WTC11 (cell line): ENCODE measurements around the gene CDX2.

Experiments used
- CBFB ChIP-seq: sonication (generic); formaldehyde crosslinking; IDR thresholded peaks from 2 replicates; pipeline ENCODE4 v1.8.1; 2022; ENCODE audit warnings: mild to moderate bottlenecking, low read depth, missing genetic modification reagents
- NFYB ChIP-seq: sonication (generic); formaldehyde crosslinking; conservative IDR thresholded peaks from 2 replicates; pipeline ENCODE4 v1.8.0; 2022; ENCODE audit warnings: low read depth, missing genetic modification reagents
- SMAD4 ChIP-seq: sonication (generic); formaldehyde crosslinking; IDR thresholded peaks from 2 replicates; pipeline ENCODE4 v1.8.0; 2022; ENCODE audit warnings: mild to moderate bottlenecking, missing genetic modification reagents
- TEAD1 ChIP-seq: sonication (generic); formaldehyde crosslinking; IDR thresholded peaks from 2 replicates; pipeline ENCODE4 v1.8.0; 2022; ENCODE audit warnings: mild to moderate bottlenecking, missing genetic modification reagents
- TF ChIP-seq, protein P1 (sequence below): fragments of 200-600 bp; IDR thresholded peaks from 2 replicates; pipeline ENCODE4 v1.8.0; 2022; ENCODE audit warnings: antibody characterized with exemption
- TF ChIP-seq, protein P2 (sequence below): sonication (generic); formaldehyde crosslinking; conservative IDR thresholded peaks from 2 replicates; pipeline ENCODE4 v1.8.1; 2022; ENCODE audit warnings: mild to moderate bottlenecking, missing genetic modification reagents

DNA sequence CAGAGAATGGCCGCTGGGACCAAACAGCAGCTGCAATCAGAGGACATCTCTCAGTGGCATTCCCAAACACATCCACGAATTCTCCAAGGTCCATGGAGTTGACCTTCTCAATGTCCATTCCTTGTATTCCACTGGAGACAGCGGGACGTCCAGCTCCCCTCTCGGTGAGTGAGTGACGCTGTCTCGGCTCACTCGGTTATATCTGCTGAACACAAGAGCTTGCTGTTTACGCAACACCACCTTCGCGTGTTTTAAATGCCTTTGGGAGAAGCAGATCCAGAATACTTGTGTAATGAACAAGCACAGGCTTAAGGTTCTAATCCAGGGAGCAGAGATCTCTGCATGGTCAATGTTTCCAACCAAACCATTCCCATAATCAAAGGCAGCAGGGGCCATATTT lies 19.4 kb upstream of the CDX2 start, which contains the start of gene URAD:
- TF ChIP-seq, protein P1, sequence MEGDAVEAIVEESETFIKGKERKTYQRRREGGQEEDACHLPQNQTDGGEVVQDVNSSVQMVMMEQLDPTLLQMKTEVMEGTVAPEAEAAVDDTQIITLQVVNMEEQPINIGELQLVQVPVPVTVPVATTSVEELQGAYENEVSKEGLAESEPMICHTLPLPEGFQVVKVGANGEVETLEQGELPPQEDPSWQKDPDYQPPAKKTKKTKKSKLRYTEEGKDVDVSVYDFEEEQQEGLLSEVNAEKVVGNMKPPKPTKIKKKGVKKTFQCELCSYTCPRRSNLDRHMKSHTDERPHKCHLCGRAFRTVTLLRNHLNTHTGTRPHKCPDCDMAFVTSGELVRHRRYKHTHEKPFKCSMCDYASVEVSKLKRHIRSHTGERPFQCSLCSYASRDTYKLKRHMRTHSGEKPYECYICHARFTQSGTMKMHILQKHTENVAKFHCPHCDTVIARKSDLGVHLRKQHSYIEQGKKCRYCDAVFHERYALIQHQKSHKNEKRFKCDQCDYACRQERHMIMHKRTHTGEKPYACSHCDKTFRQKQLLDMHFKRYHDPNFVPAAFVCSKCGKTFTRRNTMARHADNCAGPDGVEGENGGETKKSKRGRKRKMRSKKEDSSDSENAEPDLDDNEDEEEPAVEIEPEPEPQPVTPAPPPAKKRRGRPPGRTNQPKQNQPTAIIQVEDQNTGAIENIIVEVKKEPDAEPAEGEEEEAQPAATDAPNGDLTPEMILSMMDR, result no peak
- no peak for TF ChIP-seq CBFB (CRISPR knock-in tag)
- no peak for TF ChIP-seq TEAD1 (CRISPR knock-in tag)
- TF ChIP-seq NFYB (CRISPR knock-in tag), result no peak
- TF ChIP-seq SMAD4 (CRISPR knock-in tag), result no peak
- TF ChIP-seq, protein P2, sequence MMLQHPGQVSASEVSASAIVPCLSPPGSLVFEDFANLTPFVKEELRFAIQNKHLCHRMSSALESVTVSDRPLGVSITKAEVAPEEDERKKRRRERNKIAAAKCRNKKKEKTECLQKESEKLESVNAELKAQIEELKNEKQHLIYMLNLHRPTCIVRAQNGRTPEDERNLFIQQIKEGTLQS (CRISPR knock-in tag), result no peak
